Fibroblast of skin of right quadriceps (primary cell): ENCODE data around the gene GRIN2C.
A peak's percentile ranks its signal among the peaks of the same experiment; 100 is the strongest.
"Not testable (repeated sequence)": the region's sequence is repeated elsewhere in the genome, so short reads cannot be mapped to it uniquely, and the experiment has no call there.

Experiments used
- DNase-seq: peaks from one replicate; pipeline ENCODE4 v3.0.0-alpha.2; 2013

Gene GRIN2C

GRCh38 chr17:74859459-74860228 lies at the start of gene GRIN2C:
TSS of gene GRIN2C (minus strand) at chr17:74859885. CDS start at chr17:74855092, 4,793 bp downstream.
- no peak for DNase-seq

GRCh38 chr17:74909097-74909496 lies 49.4 kb upstream of the GRIN2C start:
- not testable (repeated sequence) for DNase-seq

GRCh38 chr17:74907012-74907411 lies 47.3 kb upstream of the GRIN2C start:
- DNase-seq: no peak

GRCh38 chr17:74906214-74906793 lies 46.6 kb upstream of the GRIN2C start:
- DNase-seq: not testable (repeated sequence)

GRCh38 chr17:74904687-74905409 lies 45.2 kb upstream of the GRIN2C start:
- DNase-seq: no peak

- no peak for DNase-seq
Observed at GRCh38 chr17:74903671-74904070, 44.0 kb upstream of the GRIN2C start.

GRCh38 chr17:74903034-74903433 lies 43.3 kb upstream of the GRIN2C start:
- no peak for DNase-seq

- no peak for DNase-seq
Observed at GRCh38 chr17:74901353-74902135, 41.9 kb upstream of the GRIN2C start.

- no peak for DNase-seq
Observed at GRCh38 chr17:74900208-74900607, 40.5 kb upstream of the GRIN2C start.

- DNase-seq: no peak
Observed at GRCh38 chr17:74898376-74898946, 38.8 kb upstream of the GRIN2C start.

- DNase-seq: no peak
Observed at GRCh38 chr17:74893936-74894671, 34.4 kb upstream of the GRIN2C start.

- DNase-seq: no peak
Observed at GRCh38 chr17:74892974-74893911, 33.6 kb upstream of the GRIN2C start, which contains the start of gene FADS6. TSS of gene FADS6 (minus strand) at chr17:74893633. CDS start at chr17:74893595, 38 bp downstream.

GRCh38 chr17:74892013-74892841 lies 32.5 kb upstream of the GRIN2C start:
- no peak for DNase-seq

- DNase-seq: no peak
Observed at GRCh38 chr17:74890554-74890953, 30.9 kb upstream of the GRIN2C start.

- DNase-seq: no peak
Observed at GRCh38 chr17:74888469-74888868, 28.8 kb upstream of the GRIN2C start.

GRCh38 chr17:74883241-74883745 lies 23.6 kb upstream of the GRIN2C start:
- DNase-seq: peak; percentile 9

- no peak for DNase-seq
Observed at GRCh38 chr17:74882517-74883240, 23.0 kb upstream of the GRIN2C start.

- no peak for DNase-seq
Observed at GRCh38 chr17:74881073-74881472, 21.4 kb upstream of the GRIN2C start.

- DNase-seq: no peak
Observed at GRCh38 chr17:74879308-74879707, 19.6 kb upstream of the GRIN2C start.
